Right lobe of liver (tissue), 4 donors: ENCODE results near the gene GATB.

ENCODE experiments used
- CTCF ChIP-seq, 4 donors: fragments of 200-600 bp in 3 of 4; fragments of 450-650 bp in 1 of 4; IDR thresholded peaks; one replicate each; pipeline versions ENCODE4 v1.5.1 to v1.8.0; 2016 to 2022; ENCODE audit warnings: antibody characterized with exemption in 4 of 4, mild to moderate bottlenecking in 2 of 4
- POLR2A ChIP-seq: fragments of 450-650 bp; IDR thresholded peaks from one replicate; pipeline ENCODE4 v1.6.1; 2017; ENCODE audit warnings: antibody characterized with exemption, mild to moderate bottlenecking
- donor health status: DM: no; HTN: no; CAD: no.
- donor health status: DM: no; HTN: no; CAD: no.
- donor health status: DM: no; HTN: yes; CAD: no.

GRCh38 chr4:151638295-151638858 lies 122.4 kb downstream of the GATB start:
- TF ChIP-seq POLR2A (no peak), CTCF (IDR thresholded peaks at IDR 0.05) (no peak)
